GM10847 (cell line): ENCODE data around the gene TRIM14.

Source experiments
- POLR2A ChIP-seq: IDR thresholded peaks from 2 replicates; pipeline ENCODE4 v1.6.1; 2011; ENCODE audit not compliant: insufficient read length; ENCODE audit errors: extremely low read depth

TRIM14 gene

DNA sequence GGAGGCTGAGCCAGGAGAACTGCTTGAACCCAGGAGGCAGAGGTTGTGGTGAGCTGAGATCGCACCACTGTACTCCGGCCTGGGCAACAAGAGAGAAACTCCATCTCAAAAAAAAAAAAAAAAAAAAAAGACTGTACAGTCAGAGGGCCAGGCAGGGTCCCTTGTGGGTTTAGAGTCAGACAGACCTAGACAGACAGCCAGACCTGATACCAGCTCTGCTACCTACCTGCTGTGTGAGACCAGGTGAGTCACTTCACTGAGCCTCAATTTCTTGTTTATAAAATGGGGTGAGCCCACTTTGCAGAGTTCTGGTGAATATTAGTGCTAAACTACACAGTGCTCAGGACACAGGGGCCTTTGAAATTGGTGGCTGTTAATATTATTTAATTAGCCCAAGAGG is 19.7 kb downstream of the TRIM14 start:
- no peak for TF ChIP-seq POLR2A

- no peak for TF ChIP-seq POLR2A
These were observed 21.2 kb downstream of the TRIM14 start for GRCh38 chr9:98097836-98098235.

DNA sequence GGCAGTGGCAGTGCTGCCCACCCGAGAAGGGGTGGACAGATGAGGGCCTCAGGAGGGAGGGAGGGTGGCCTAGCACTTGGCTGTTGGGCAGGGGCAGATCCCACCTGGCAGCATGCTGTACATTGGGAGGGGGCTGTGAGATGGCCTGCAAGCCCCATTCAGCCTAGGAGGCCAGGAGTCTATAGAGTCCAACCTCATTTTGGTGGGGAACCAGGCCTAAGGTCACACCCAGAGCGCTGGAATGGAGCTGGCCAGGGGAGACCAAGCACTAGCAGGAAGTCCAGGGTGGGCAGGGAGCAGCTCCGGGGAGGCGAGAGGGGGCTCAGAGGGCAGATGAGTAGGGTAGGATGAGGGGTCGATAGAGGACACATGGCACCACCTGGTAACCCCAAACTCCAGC is 22.9 kb downstream of the TRIM14 start:
- TF ChIP-seq POLR2A, result no peak

DNA sequence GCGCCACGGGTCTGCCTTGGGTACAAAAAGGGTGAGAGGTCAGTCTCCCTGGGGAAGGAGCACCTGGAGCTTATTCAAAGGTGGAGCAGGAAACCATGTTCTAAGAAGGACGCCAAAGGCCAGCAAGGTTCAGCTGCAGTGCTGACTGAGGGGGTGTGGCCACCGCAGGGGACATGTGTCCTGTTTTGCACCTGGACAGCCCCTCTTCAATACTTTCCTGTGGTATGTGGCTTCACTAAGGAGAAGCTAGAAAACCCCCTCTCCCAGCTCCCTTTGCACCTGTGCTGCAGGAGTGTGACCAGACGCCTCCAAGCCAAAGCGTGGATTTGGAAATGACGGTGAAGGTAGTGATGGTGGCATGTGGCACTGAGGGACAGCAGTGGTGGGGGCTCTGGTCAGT is 23.6 kb downstream of the TRIM14 start:
- TF ChIP-seq POLR2A, result no peak

DNA sequence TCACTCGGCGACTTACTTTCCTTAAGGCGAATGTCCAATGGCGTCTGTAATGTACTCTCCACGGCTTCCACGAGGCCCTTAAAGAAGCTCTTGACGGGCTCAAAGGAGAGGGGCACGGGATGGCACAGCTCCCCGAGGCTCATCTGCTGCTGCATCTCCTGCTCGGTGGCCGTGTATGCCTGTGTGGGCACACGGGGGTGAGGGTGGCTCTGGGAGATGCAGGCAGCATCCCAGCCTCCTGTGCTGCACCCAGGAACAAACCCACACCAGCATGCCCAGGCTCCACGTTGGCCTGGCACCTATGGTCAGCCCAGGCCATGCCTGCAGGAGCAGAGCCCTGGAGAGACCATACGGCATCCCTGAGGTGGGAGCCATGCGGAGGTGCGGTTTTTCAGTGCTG is 24.2 kb downstream of the TRIM14 start:
- no peak for TF ChIP-seq POLR2A

DNA sequence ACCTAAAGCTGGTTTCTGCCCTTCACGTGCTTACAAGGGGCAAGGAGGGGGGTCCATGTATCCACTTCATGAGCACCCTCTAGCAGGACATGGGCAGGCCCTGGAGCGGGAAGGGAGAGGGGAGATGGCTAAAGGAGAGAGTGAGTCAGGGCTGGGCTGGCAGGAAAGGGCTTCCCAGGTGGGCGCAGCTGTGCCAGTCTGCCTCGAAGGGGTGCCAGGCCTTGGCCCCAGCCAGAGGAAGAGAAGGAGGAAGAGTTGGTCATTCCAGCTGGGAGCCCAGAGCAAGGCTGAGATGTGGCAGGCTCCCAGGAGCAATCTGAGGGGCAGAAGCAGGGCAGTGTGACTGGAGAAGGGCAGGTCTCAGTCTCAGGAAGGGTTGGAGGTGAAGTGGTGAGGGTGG is 24.7 kb downstream of the TRIM14 start:
- TF ChIP-seq POLR2A, result no peak

GRCh38 chr9:98092613-98092931 is 26.4 kb downstream of the TRIM14 start:
- no peak for TF ChIP-seq POLR2A

- no peak for TF ChIP-seq POLR2A
These were observed 27.0 kb downstream of the TRIM14 start for GRCh38 chr9:98091735-98092612.

- TF ChIP-seq POLR2A, result no peak
These were observed 31.3 kb downstream of the TRIM14 start for GRCh38 chr9:98087420-98088354.

- TF ChIP-seq POLR2A, result no peak
These were observed 32.6 kb downstream of the TRIM14 start for GRCh38 chr9:98086461-98086860.

DNA sequence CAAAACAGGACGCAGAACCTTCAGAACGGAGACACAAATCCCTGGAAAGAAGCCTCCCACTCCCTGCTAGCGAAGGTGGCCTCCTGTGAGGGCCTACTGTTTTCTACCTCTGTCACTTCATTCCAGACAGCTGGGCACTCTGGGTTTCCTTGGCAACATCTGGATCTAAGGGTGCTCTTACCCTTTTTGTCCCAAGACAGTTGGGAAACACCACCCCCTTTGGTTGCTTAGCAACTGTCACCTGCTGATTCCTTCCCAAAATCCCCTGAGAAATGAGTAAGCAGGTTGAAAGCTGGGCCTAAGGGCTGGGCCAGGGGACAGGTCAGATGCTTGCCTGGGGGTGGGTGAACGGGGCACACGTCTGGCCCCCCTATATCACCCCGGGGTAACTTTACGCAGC is 33.1 kb downstream of the TRIM14 start:
- TF ChIP-seq POLR2A, result no peak

GRCh38 chr9:98085058-98085457 is 34.0 kb downstream of the TRIM14 start:
- no peak for TF ChIP-seq POLR2A

- no peak for TF ChIP-seq POLR2A
These were observed 34.6 kb downstream of the TRIM14 start for GRCh38 chr9:98084396-98084795.

GRCh38 chr9:98083566-98084183 is 35.3 kb downstream of the TRIM14 start:
- TF ChIP-seq POLR2A, result no peak

GRCh38 chr9:98083061-98083501 is 35.9 kb downstream of the TRIM14 start:
- TF ChIP-seq POLR2A, result no peak

DNA sequence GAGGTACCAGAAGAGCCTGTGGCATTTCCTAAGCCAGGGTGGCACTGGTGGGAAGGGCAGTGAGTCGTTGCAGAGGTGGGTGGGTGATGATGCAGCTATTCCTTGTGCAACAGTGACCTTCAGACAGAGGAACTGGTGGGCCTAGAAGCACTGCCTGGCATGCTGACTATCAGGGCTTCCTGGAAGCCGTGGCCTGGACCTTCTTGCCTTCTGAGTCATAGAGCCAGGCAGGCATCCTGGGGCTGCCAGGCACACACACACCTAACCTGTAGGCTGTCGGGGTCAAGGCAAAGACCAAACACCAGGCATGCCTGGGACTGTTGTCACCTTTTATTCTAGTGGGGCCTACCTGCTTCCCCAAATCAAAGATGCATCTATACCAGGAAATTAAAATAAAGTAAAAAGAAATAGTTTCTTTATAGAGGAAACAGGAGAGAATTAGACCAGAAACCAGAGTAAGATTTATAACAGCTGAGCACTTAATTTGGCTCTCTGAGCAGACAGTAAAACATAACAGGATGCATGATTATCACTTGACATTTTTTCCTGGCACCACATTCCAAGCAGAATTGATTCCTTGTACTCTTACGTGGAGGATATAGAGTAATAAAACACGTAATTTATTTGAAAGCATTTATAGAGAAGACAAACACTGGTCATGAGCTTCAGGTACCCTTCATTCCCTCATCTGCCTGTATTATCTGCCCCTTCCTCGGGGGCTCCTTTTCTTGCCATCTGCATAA is 37.4 kb downstream of the TRIM14 start:
- no peak for TF ChIP-seq POLR2A

DNA sequence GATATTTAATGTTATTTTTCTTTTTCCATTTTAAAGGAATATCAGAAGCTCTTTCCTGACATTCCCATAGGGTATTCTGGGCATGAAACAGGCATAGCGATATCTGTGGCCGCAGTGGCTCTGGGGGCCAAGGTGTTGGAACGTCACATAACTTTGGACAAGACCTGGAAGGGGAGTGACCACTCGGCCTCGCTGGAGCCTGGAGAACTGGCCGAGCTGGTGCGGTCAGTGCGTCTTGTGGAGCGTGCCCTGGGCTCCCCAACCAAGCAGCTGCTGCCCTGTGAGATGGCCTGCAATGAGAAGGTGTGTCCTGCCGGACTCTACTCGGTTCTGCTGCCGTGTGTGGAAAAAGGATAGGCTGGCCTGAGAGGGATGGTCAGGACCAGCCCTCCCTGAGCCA is 38.2 kb downstream of the TRIM14 start:
- TF ChIP-seq POLR2A, result no peak
